HepG2 (cell line): ENCODE measurements around the gene APRT.

Source experiments
- BCL6 ChIP-seq: IDR thresholded peaks from 2 replicates; pipeline ENCODE4 v1.6.1; 2016; ENCODE audit warnings: missing genetic modification reagents, missing compliant biosample characterization
- CHD2 ChIP-seq: IDR thresholded peaks from 2 replicates; pipeline ENCODE4 v1.6.1; 2011; ENCODE audit warnings: low read depth, low read length, improper control_type of control experiment
- ETV5 ChIP-seq: IDR thresholded peaks from 2 replicates; pipeline ENCODE4 v1.6.1; 2018; ENCODE audit warnings: missing biosample characterization, missing genetic modification reagents, inconsistent platforms, borderline replicate concordance
- KDM1A ChIP-seq: IDR thresholded peaks from 2 replicates; pipeline ENCODE4 v1.6.1; 2016; ENCODE audit warnings: missing compliant biosample characterization
- KLF15 ChIP-seq: sonication (generic); formaldehyde crosslinking; IDR thresholded peaks from 2 replicates; pipeline ENCODE4 v1.8.1; 2023; ENCODE audit warnings: borderline replicate concordance, mild to moderate bottlenecking, inconsistent platforms, missing genetic modification reagents, mixed read lengths
- PAWR ChIP-seq: sonication (generic); formaldehyde crosslinking; IDR thresholded peaks from 2 replicates; pipeline ENCODE4 v1.4.0; 2020; ENCODE audit warnings: missing genetic modification reagents, mild to moderate bottlenecking, borderline replicate concordance
- ZBTB7B ChIP-seq: sonication (generic); formaldehyde crosslinking; IDR thresholded peaks from 2 replicates; pipeline ENCODE4 v1.4.0; 2020; ENCODE audit warnings: missing genetic modification reagents
- TF ChIP-seq, protein P1 (sequence below): sonication (generic); formaldehyde crosslinking; conservative IDR thresholded peaks from 2 replicates; pipeline ENCODE4 v1.8.0; 2022; ENCODE audit warnings: missing genetic modification reagents
- TF ChIP-seq, protein P2 (sequence below): sonication (generic); formaldehyde crosslinking; IDR thresholded peaks from 2 replicates; pipeline ENCODE4 v1.4.0; 2020; ENCODE audit warnings: missing genetic modification reagents
- TF ChIP-seq, protein P3 (sequence below): IDR thresholded peaks from 2 replicates; pipeline ENCODE4 v1.6.1; 2016; ENCODE audit warnings: missing compliant biosample characterization, missing genetic modification reagents, borderline replicate concordance

DNA sequence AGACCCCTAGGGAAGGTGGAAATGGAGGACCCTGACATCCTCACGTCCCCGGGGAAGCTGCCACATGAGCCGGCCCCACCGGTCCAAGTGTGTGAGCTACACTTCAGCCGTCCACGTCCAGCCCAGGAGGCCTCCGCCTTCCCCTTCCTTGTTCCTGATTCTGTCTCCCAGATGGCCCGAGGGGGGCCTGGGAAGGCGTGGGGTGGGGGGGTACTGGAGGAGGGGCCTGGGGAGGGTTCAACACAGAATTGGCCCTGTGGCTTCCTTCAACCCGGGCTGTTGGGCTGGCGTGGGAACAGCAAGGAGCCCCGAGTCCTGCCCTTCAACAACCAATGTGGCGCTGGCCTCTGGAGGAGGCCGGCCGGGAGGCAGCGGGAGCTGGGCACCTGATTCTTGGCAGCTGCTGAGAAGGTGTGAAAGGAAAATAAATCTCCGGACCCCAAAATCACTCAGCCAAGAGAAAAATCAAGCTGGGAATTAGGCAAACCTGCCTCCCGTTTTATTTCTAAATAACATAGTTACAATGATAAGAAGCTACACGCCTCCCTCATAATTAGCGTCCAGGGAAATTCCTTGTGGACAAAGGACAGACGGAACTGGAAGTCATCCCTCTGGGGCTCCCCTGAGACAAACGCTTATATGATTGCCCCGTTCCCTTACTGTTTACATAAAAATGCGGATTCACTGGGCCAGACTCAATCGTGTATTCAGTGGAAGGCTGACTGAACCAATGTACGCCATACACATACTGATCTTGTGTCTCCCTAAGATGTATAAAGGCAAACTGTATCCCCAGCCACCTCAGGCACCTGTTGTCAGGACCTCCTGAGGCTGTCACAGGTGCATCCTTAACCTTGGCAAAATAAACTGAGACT lies 1.8 kb upstream of the APRT start:
- TF ChIP-seq, protein P1, sequence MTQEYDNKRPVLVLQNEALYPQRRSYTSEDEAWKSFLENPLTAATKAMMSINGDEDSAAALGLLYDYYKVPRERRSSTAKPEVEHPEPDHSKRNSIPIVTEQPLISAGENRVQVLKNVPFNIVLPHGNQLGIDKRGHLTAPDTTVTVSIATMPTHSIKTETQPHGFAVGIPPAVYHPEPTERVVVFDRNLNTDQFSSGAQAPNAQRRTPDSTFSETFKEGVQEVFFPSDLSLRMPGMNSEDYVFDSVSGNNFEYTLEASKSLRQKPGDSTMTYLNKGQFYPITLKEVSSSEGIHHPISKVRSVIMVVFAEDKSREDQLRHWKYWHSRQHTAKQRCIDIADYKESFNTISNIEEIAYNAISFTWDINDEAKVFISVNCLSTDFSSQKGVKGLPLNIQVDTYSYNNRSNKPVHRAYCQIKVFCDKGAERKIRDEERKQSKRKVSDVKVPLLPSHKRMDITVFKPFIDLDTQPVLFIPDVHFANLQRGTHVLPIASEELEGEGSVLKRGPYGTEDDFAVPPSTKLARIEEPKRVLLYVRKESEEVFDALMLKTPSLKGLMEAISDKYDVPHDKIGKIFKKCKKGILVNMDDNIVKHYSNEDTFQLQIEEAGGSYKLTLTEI (CRISPR knock-in tag): no peak
- TF ChIP-seq PAWR: no peak
- TF ChIP-seq BCL6: no peak
- TF ChIP-seq, protein P2, sequence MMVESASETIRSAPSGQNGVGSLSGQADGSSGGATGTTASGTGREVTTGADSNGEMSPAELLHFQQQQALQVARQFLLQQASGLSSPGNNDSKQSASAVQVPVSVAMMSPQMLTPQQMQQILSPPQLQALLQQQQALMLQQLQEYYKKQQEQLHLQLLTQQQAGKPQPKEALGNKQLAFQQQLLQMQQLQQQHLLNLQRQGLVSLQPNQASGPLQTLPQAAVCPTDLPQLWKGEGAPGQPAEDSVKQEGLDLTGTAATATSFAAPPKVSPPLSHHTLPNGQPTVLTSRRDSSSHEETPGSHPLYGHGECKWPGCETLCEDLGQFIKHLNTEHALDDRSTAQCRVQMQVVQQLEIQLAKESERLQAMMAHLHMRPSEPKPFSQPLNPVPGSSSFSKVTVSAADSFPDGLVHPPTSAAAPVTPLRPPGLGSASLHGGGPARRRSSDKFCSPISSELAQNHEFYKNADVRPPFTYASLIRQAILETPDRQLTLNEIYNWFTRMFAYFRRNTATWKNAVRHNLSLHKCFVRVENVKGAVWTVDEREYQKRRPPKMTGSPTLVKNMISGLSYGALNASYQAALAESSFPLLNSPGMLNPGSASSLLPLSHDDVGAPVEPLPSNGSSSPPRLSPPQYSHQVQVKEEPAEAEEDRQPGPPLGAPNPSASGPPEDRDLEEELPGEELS (CRISPR knock-in tag): no peak
- no peak for TF ChIP-seq KDM1A (CRISPR knock-in tag)
- TF ChIP-seq, protein P3, sequence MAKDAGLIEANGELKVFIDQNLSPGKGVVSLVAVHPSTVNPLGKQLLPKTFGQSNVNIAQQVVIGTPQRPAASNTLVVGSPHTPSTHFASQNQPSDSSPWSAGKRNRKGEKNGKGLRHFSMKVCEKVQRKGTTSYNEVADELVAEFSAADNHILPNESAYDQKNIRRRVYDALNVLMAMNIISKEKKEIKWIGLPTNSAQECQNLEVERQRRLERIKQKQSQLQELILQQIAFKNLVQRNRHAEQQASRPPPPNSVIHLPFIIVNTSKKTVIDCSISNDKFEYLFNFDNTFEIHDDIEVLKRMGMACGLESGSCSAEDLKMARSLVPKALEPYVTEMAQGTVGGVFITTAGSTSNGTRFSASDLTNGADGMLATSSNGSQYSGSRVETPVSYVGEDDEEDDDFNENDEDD (CRISPR knock-in tag): no peak
- no peak for TF ChIP-seq KLF15 (CRISPR knock-in tag)
- TF ChIP-seq CHD2: no peak
- TF ChIP-seq ZBTB7B: no peak
- no peak for TF ChIP-seq ETV5
